Upper lobe of right lung (tissue), 1 donor: ENCODE results near the gene CD40LG. TPM values are rescaled to one million over a fixed set of nuclear protein-coding genes. Genes with fewer than 3 reads are reported as not detected.

Experiments
- ATAC-seq: fragments of 200-7000 bp; cut with Tn5 transposase; one replicate; pipeline ENCODE4 v1.9.1; 2020; ENCODE audit warnings: mild to moderate bottlenecking, moderate library complexity
- DNase-seq: peaks from one replicate; pipeline ENCODE4 v3.0.0-alpha.2; 2020
- H3K27ac ChIP-seq: fragments of 200-600 bp; one replicate; pipeline ENCODE4 v1.8.0; 2022
- H3K27me3 ChIP-seq: fragments of 200-600 bp; one replicate; pipeline ENCODE4 v1.8.0; 2022; ENCODE audit warnings: mild to moderate bottlenecking
- H3K36me3 ChIP-seq: fragments of 200-600 bp; one replicate; pipeline ENCODE4 v1.8.0; 2022
- H3K4me1 ChIP-seq: fragments of 200-600 bp; one replicate; pipeline ENCODE4 v1.8.0; 2022
- H3K4me3 ChIP-seq: fragments of 200-600 bp; one replicate; pipeline ENCODE4 v1.8.0; 2022; ENCODE audit warnings: mild to moderate bottlenecking
- H3K9me3 ChIP-seq: fragments of 200-600 bp; one replicate; pipeline ENCODE4 v1.8.0; 2022
- CTCF ChIP-seq: fragments of 200-600 bp; IDR thresholded peaks from one replicate; pipeline ENCODE4 v1.8.0; 2022; ENCODE audit warnings: antibody characterized with exemption
- intact Hi-C: fragments of 100-400 bp; cut with DNase I; formaldehyde crosslinking; loops from one replicate; pipeline ENCODE4 v1.11.0; 2022
- long read RNA-seq: library from polyadenylated mRNA; unstranded; transcript quantifications from one replicate; pipeline ENCODE4 v2.0.0, GENCODE V29; 2021
- total RNA-seq: library from RNA; stranded (reverse); fragmentation: NEBNext Ultra II Directional; extraction: Animal tissue kit (Norgen Biotek cat#: 25700); gene quantifications from one replicate; pipeline ENCODE4 v1.2.1, GENCODE V29; 2021
- donor health status: DM: no; HTN: yes; CAD: no; lungs with severe emphysema.

Gene CD40LG
- 1.6 TPM for total RNA-seq
- long read RNA-seq: 0 reads

GRCh38 chrX:136647677-136648360, at the start of gene CD40LG:
Gene CD40LG, plus strand, starts transcription at chrX:136648158. Its CDS starts 91 bp downstream, at chrX:136648249.
- no peak for TF ChIP-seq CTCF
- DNase-seq: no peak
- no peaks in the 10 kb centered on the region for H3K27me3 ChIP-seq
- H3K27ac ChIP-seq: no peak within 1 kb of the TSS
- no peak for ATAC-seq
- H3K4me1 ChIP-seq: no peaks in the 10 kb centered on the region
- intact Hi-C loops: no loop called here
- no peak within 1 kb of the TSS for H3K4me3 ChIP-seq
- H3K9me3 ChIP-seq: no peaks in the 10 kb centered on the region
- H3K36me3 ChIP-seq: no peaks in the 10 kb centered on the region

- H3K4me1 ChIP-seq: no peaks in the 10 kb centered on the region
- ATAC-seq (no peak), DNase-seq (no peak)
- no peak overlapping the region for H3K27ac ChIP-seq
- no peaks in the 10 kb centered on the region for H3K27me3 ChIP-seq
- intact Hi-C loops: no loop called here
- no peaks in the 10 kb centered on the region for H3K9me3 ChIP-seq
- H3K4me3 ChIP-seq: no peak overlapping the region
- H3K36me3 ChIP-seq: no peaks in the 10 kb centered on the region
- TF ChIP-seq CTCF: no peak
These were observed 49.3 kb upstream of the CD40LG start for GRCh38 chrX:136598631-136599030.

GRCh38 chrX:136600059-136600458, 47.9 kb upstream of the CD40LG start:
- no peak for TF ChIP-seq CTCF
- no peak overlapping the region for H3K27ac ChIP-seq
- DNase-seq (no peak), ATAC-seq (no peak)
- intact Hi-C loops: no loop called here
- H3K4me3 ChIP-seq: no peak overlapping the region
- no peaks in the 10 kb centered on the region for H3K36me3 ChIP-seq
- no peaks in the 10 kb centered on the region for H3K27me3 ChIP-seq
- H3K4me1 ChIP-seq: no peaks in the 10 kb centered on the region
- H3K9me3 ChIP-seq: no peaks in the 10 kb centered on the region

- no peaks in the 10 kb centered on the region for H3K36me3 ChIP-seq
- H3K27me3 ChIP-seq: no peaks in the 10 kb centered on the region
- ATAC-seq (no peak), DNase-seq (no peak)
- H3K27ac ChIP-seq: no peak overlapping the region
- TF ChIP-seq CTCF: no peak
- H3K4me3 ChIP-seq: no peak overlapping the region
- H3K4me1 ChIP-seq: no peaks in the 10 kb centered on the region
- no peaks in the 10 kb centered on the region for H3K9me3 ChIP-seq
- intact Hi-C loops: no loop called here
These were observed 40.7 kb upstream of the CD40LG start for GRCh38 chrX:136607236-136607635.

GRCh38 chrX:136608295-136608933, 39.5 kb upstream of the CD40LG start:
- Histone ChIP-seq H3K36me3 (no peaks in the 10 kb centered on the region), H3K27ac (no peak overlapping the region), H3K9me3 (no peaks in the 10 kb centered on the region), H3K4me1 (no peaks in the 10 kb centered on the region), H3K27me3 (no peaks in the 10 kb centered on the region), H3K4me3 (no peak overlapping the region)
- peak; percentile 59 for ATAC-seq
- intact Hi-C loops: no loop called here
- peak; percentile 23 for TF ChIP-seq CTCF
- peak; percentile 61 for DNase-seq
